H1 (cell line): ENCODE results near the gene COBLL1. TPM values are rescaled to one million over a fixed set of nuclear protein-coding genes. Genes with fewer than 3 reads are reported as not detected.

Experiments used
- CTCF ChIA-PET: fragments of 300-600 bp; sonication (Branson Sonifier 250); formaldehyde crosslinking; loops from one replicate; lab custom pipeline; 2021; ENCODE audit not compliant: partially characterized antibody; lab: Charles Lee
- POLR2A ChIA-PET: fragments of 300-600 bp; sonication (Branson Sonifier 250); formaldehyde crosslinking; loops from one replicate; lab custom pipeline; 2021; ENCODE audit warnings: inconsistent platforms; ENCODE audit not compliant: partially characterized antibody; lab: Charles Lee
- DNase-seq, 2 experiments: peaks; one replicate each; pipeline versions ENCODE4 v3.0.0 to v3.0.0-alpha.2; 2010 to 2022; ENCODE audit warnings: low spot score in 2 of 2, low read depth in 1 of 2, mixed read lengths in 1 of 2
- FAIRE-seq: peaks from 2 replicates; lab custom pipeline; 2011; peaks lifted over from hg19 to GRCh38; lab: Jason Lieb, UNC
- H2AFZ ChIP-seq: 2 replicates; pipeline ENCODE4 v1.8.1; 2012; ENCODE audit warnings: low read length, inconsistent platforms
- H2AK5ac ChIP-seq: 2 replicates; pipeline ENCODE4 v1.6.1; 2013; ENCODE audit warnings: low read depth, low read length
- H2BK120ac ChIP-seq: replicated peaks from 2 replicates; pipeline ENCODE3; 2013; ENCODE audit warnings: low read depth, low read length, inconsistent platforms
- H2BK12ac ChIP-seq: 2 replicates; pipeline ENCODE4 v1.6.1; 2013; ENCODE audit warnings: low read depth, low read length
- H2BK15ac ChIP-seq: 2 replicates; pipeline ENCODE4 v1.6.1; 2013; ENCODE audit warnings: low read length
- H2BK20ac ChIP-seq: 2 replicates; pipeline ENCODE4 v1.6.1; 2013; ENCODE audit warnings: low read length
- H2BK5ac ChIP-seq: 2 replicates; pipeline ENCODE4 v1.6.1; 2013; ENCODE audit warnings: low read depth, low read length
- H3K14ac ChIP-seq: 2 replicates; pipeline ENCODE4 v1.6.1; 2013; ENCODE audit warnings: inconsistent platforms; ENCODE audit not compliant: insufficient read length
- H3K18ac ChIP-seq: 2 replicates; pipeline ENCODE4 v1.6.1; 2013; ENCODE audit warnings: low read length; ENCODE audit errors: extremely low read depth
- H3K23ac ChIP-seq: 2 replicates; pipeline ENCODE4 v1.6.1; 2013; ENCODE audit warnings: inconsistent platforms; ENCODE audit not compliant: insufficient read length
- H3K23me2 ChIP-seq: 2 replicates; pipeline ENCODE4 v1.6.1; 2013; ENCODE audit warnings: low read depth, low read length
- H3K27ac ChIP-seq: 2 replicates; pipeline ENCODE4 v1.6.1; 2011; ENCODE audit warnings: low read depth, low read length, inconsistent platforms
- H3K27me3 ChIP-seq, 4 experiments: replicated peaks in 1 of 4; 1 replicate in 1 of 4; 2 replicates in 3 of 4; pipeline versions ENCODE4 v1.6.1 to v1.8.1; 2011 to 2013; ENCODE audit warnings: low read length in 3 of 4, mild to moderate bottlenecking in 3 of 4, inconsistent platforms in 2 of 4, mixed read lengths in 2 of 4, moderate library complexity in 1 of 4; ENCODE audit not compliant: control insufficient read depth in 3 of 4, insufficient read depth in 3 of 4; ENCODE audit errors: extremely low read depth in 1 of 4
- H3K36me3 ChIP-seq, 4 experiments: 2 replicates each; pipeline versions ENCODE4 v1.6.1 to v1.8.1; 2011 to 2013; ENCODE audit warnings: mild to moderate bottlenecking in 4 of 4, low read length in 3 of 4, moderate library complexity in 2 of 4, control low read depth in 1 of 4, inconsistent platforms in 1 of 4; ENCODE audit not compliant: insufficient read depth in 4 of 4, control insufficient read depth in 2 of 4
- H3K4ac ChIP-seq: replicated peaks from 2 replicates; pipeline ENCODE3; 2013; ENCODE audit warnings: low read length, low read depth, mixed read lengths, inconsistent platforms; ENCODE audit not compliant: insufficient read length
- H3K4me1 ChIP-seq, 4 experiments: replicated peaks in 1 of 4; 1 replicate in 1 of 4; 2 replicates in 3 of 4; pipeline versions ENCODE4 v1.6.1 to v1.8.1; 2011 to 2013; ENCODE audit warnings: low read length in 3 of 4, inconsistent platforms in 2 of 4, mixed read lengths in 1 of 4; ENCODE audit not compliant: insufficient read depth in 4 of 4, control insufficient read depth in 3 of 4
- H3K4me2 ChIP-seq, 2 experiments: 2 replicates each; pipeline versions ENCODE4 v1.6.1 to v1.8.1; 2011 to 2013; ENCODE audit warnings: low read depth in 2 of 2, low read length in 2 of 2, control low read depth in 1 of 2, inconsistent platforms in 1 of 2, mild to moderate bottlenecking in 1 of 2; ENCODE audit not compliant: insufficient read depth in 1 of 2
- H3K4me3 ChIP-seq, 4 experiments: fragments of 200-600, 300-600 bp in 1 of 4; sonication (generic), shearing (Covaris generic), sonication (Bioruptor Twin) in 1 of 4; 2 replicates each; pipeline versions ENCODE4 v1.5.1 to v1.8.1; 2011 to 2016; ENCODE audit warnings: low read length in 4 of 4, low read depth in 3 of 4, control low read depth in 2 of 4, inconsistent platforms in 2 of 4, mild to moderate bottlenecking in 2 of 4, mixed read lengths in 1 of 4, moderate library complexity in 1 of 4; ENCODE audit not compliant: insufficient read depth in 2 of 4; ENCODE audit errors: extremely low read depth in 1 of 4
- H3K56ac ChIP-seq: replicated peaks from 2 replicates; pipeline ENCODE3; 2013; ENCODE audit warnings: low read depth, mild to moderate bottlenecking, mixed read lengths, low read length, inconsistent platforms; ENCODE audit not compliant: insufficient read length
- H3K79me1 ChIP-seq: 2 replicates; pipeline ENCODE4 v1.6.1; 2013; ENCODE audit warnings: low read depth, low read length, control low read depth
- H3K79me2 ChIP-seq, 2 experiments: 2 replicates each; pipeline versions ENCODE4 v1.6.1 to v1.8.1; 2012 to 2013; ENCODE audit warnings: low read length in 2 of 2, mild to moderate bottlenecking in 2 of 2, inconsistent platforms in 1 of 2; ENCODE audit not compliant: insufficient read depth in 2 of 2, control insufficient read depth in 1 of 2
- H3K9ac ChIP-seq, 4 experiments: replicated peaks in 1 of 4; 1 replicate in 1 of 4; 2 replicates in 3 of 4; pipeline versions ENCODE4 v1.6.1 to v1.8.1; 2011 to 2013; ENCODE audit warnings: low read depth in 3 of 4, low read length in 3 of 4, control low read depth in 2 of 4, mild to moderate bottlenecking in 2 of 4, moderate library complexity in 2 of 4, inconsistent platforms in 1 of 4; ENCODE audit errors: extremely low read depth in 1 of 4
- H3K9me3 ChIP-seq, 2 experiments: 2 replicates each; pipeline versions ENCODE4 v1.6.1 to v1.8.1; 2012 to 2013; ENCODE audit warnings: mild to moderate bottlenecking in 2 of 2, moderate library complexity in 2 of 2, control low read depth in 1 of 2, inconsistent platforms in 1 of 2, low read depth in 1 of 2, low read length in 1 of 2, mixed read lengths in 1 of 2; ENCODE audit not compliant: insufficient read depth in 2 of 2
- H4K20me1 ChIP-seq, 2 experiments: replicated peaks in 1 of 2; 2 replicates each; pipeline versions ENCODE3 to v1.8.1; 2011 to 2013; ENCODE audit warnings: inconsistent platforms in 2 of 2, low read length in 2 of 2, mild to moderate bottlenecking in 1 of 2; ENCODE audit not compliant: insufficient read depth in 2 of 2, control insufficient read depth in 1 of 2
- H4K5ac ChIP-seq: 2 replicates; pipeline ENCODE4 v1.6.1; 2013; ENCODE audit warnings: low read length, low read depth, mixed read lengths, inconsistent platforms; ENCODE audit not compliant: insufficient read length
- H4K8ac ChIP-seq: 2 replicates; pipeline ENCODE4 v1.8.0; 2013; ENCODE audit warnings: mild to moderate bottlenecking, moderate library complexity, low read length, inconsistent platforms; ENCODE audit not compliant: insufficient read depth; ENCODE audit errors: extremely low read depth
- H4K91ac ChIP-seq: replicated peaks from 2 replicates; pipeline ENCODE3; 2013; ENCODE audit warnings: low read length, mixed read lengths, inconsistent platforms; ENCODE audit not compliant: insufficient read length
- CBX5 ChIP-seq: fragments of 300-800, 300-1000 bp; sonication (generic); IDR thresholded peaks from 2 replicates; pipeline ENCODE4 v1.7.1; 2016; ENCODE audit warnings: antibody characterized with exemption, low read length, low read depth
- CEBPB ChIP-seq: IDR thresholded peaks from 2 replicates; pipeline ENCODE4 v1.6.1; 2012; ENCODE audit warnings: low read depth, low read length
- CHD1 ChIP-seq: IDR thresholded peaks from 2 replicates; pipeline ENCODE4 v1.6.1; 2012; ENCODE audit warnings: low read depth, low read length, improper control_type of control experiment
- EGR1 ChIP-seq: IDR thresholded peaks from 2 replicates; pipeline ENCODE4 v1.6.1; 2011; ENCODE audit warnings: low read depth, low read length, borderline replicate concordance
- EZH2 ChIP-seq: fragments of 200-600 bp; sonication (generic); IDR thresholded peaks from 2 replicates; pipeline ENCODE4 v1.7.1; 2012; ENCODE audit warnings: low read depth, mild to moderate bottlenecking, moderate library complexity, low read length, inconsistent platforms; ENCODE audit not compliant: severe bottlenecking
- HDAC6 ChIP-seq: IDR thresholded peaks from one replicate; pipeline ENCODE4 v1.7.1; 2012; ENCODE audit warnings: low read depth, mild to moderate bottlenecking, inconsistent platforms, low read length, moderate library complexity
- NANOG ChIP-seq: IDR thresholded peaks from 2 replicates; pipeline ENCODE4 v1.6.1; 2011; ENCODE audit warnings: low read length, low read depth, mild to moderate bottlenecking, inconsistent platforms; ENCODE audit not compliant: insufficient read depth, poor library complexity, severe bottlenecking
- POLR2AphosphoS5 ChIP-seq: IDR thresholded peaks from 2 replicates; pipeline ENCODE4 v1.6.1; 2011; ENCODE audit warnings: low read depth, low read length
- RBBP5 ChIP-seq: IDR thresholded peaks from 2 replicates; pipeline ENCODE4 v1.7.1; 2012; ENCODE audit warnings: low read depth, mild to moderate bottlenecking, inconsistent platforms, low read length, moderate library complexity, borderline replicate concordance
- RNF2 ChIP-seq: fragments of 200-900, 300-1000 bp; sonication (generic); IDR thresholded peaks from 2 replicates; pipeline ENCODE4 v1.7.1; 2016; ENCODE audit warnings: borderline replicate concordance, low read depth, mild to moderate bottlenecking, antibody characterized with exemption, low read length; ENCODE audit not compliant: poor library complexity, severe bottlenecking; ENCODE audit errors: missing control alignments
- ZNF274 ChIP-seq: IDR thresholded peaks from 2 replicates; pipeline ENCODE4 v1.7.0; 2012; ENCODE audit warnings: low read length, borderline replicate concordance; ENCODE audit errors: extremely low read depth
- polyA plus RNA-seq, 7 experiments: library from polyadenylated mRNA; depleted of rRNA in 3 of 7; stranded (reverse) in 5 of 7; unstranded in 2 of 7; fragments of >200 nt in 5 of 7; fragments of 200-250 nt in 2 of 7; gene quantifications; 1 replicate in 5 of 7; 2 replicates in 1 of 7; 4 replicates in 1 of 7; pipeline versions ENCODE4 v1.2.1 to v1.2.3, GENCODE V29; 2011 to 2013; ENCODE audit warnings: missing spikeins in 2 of 7, mixed read lengths in 2 of 7
- total RNA-seq: library from RNA; stranded (reverse); fragmentation: NEBNext Ultra II Directional; extraction: Animal tissue kit (Norgen Biotek cat#: 25700); gene quantifications from 2 replicates; pipeline ENCODE4 v1.2.1, GENCODE V29; 2021

Gene COBLL1
- total and polyA plus RNA-seq, 2 of the 8 experiments (the other 6 are each of a cell fraction or from before 2014, with no cell fraction given): 2.2 to 6.2 TPM

GRCh38 chr2:164693834-164694233, 147.8 kb downstream of the COBLL1 start:
- H3K9ac ChIP-seq: no peak overlapping the region
- CTCF ChIA-PET: interaction anchor here (1.7 kb wide), 1 partner anchor 10 kb away, joined by 5 read pairs; no protein-coding TSS in a partner anchor
- POLR2A ChIA-PET: no interaction called here
- TF ChIP-seq NANOG (no peak), RNF2 (no peak), CHD1 (no peak), HDAC6 (no peak), CEBPB (no peak), ZNF274 (no peak), RBBP5 (no peak), EGR1 (no peak), EZH2 (no peak), CBX5 (no peak), POLR2AphosphoS5 (no peak)

More at GRCh38 chr2:164693834-164694233, 147.8 kb downstream of the COBLL1 start:
- no peak overlapping the region for H2BK12ac ChIP-seq
- H3K14ac ChIP-seq: no peak overlapping the region
- no peak overlapping the region for H4K91ac ChIP-seq
- H3K18ac ChIP-seq: no peak overlapping the region
- DNase-seq (no peak), FAIRE-seq (no peak)
- no peak overlapping the region for H2BK15ac ChIP-seq
- no peak overlapping the region for H3K4me3 ChIP-seq
- H3K56ac ChIP-seq: no peak overlapping the region
- H3K9me3 ChIP-seq: no peaks in the 10 kb centered on the region
- no peak overlapping the region for H4K5ac ChIP-seq
- H2BK20ac ChIP-seq: no peak overlapping the region
- no peaks in the 10 kb centered on the region for H3K79me1 ChIP-seq
- no peaks in the 10 kb centered on the region for H3K4me1 ChIP-seq
- no peaks in the 10 kb centered on the region for H3K36me3 ChIP-seq
- H3K79me2 ChIP-seq: no peaks in the 10 kb centered on the region
- H2BK5ac ChIP-seq: no peak overlapping the region
- no peak overlapping the region for H3K4me2 ChIP-seq
- H4K20me1 ChIP-seq: no peaks in the 10 kb centered on the region
- H3K23me2 ChIP-seq: no peaks in the 10 kb centered on the region
- H2AK5ac ChIP-seq: no peak overlapping the region
- no peak overlapping the region for H4K8ac ChIP-seq
- no peak overlapping the region for H3K27ac ChIP-seq
- no peak overlapping the region for H3K23ac ChIP-seq
- no peak overlapping the region for H2BK120ac ChIP-seq
- no peak overlapping the region for H2AFZ ChIP-seq
- no peak overlapping the region for H3K4ac ChIP-seq
- no peaks in the 10 kb centered on the region for H3K27me3 ChIP-seq
